ENCODE measurements around the gene FAAP24. TPM values are rescaled to one million over a fixed set of nuclear protein-coding genes. Genes with fewer than 3 reads are reported as not detected.
"Not testable (repeated sequence)": the region's sequence is repeated elsewhere in the genome, so short reads cannot be mapped to it uniquely, and the experiment has no call there.

Gene FAAP24
- total and polyA plus RNA-seq, 7 experiments from 2014 or later = 0.71 to 7.2 (median 2.5) TPM

DNA sequence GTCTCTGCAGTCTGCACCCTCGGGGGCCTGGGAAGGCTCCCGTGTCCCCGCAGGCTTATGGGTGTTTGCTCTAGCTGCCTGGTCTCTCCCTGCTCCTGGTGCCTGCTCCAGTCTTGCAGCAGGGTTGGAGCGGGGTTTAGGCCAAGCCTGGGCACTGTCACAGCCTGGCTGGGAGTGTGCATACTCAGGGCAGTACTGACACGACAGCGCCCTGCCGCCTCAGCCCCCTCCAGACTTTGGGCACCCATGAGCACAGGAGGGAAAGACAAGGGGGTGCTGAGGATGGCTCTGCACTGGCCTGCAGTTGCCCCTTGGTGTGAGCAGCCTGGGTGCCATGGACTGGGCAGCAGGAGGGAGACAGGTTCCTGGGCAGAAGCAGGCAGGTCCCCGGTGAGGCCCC lies 36.0 kb upstream of the FAAP24 start:
- no peak overlapping the region for H3K27ac Mint-ChIP-seq
- Histone ChIP-seq H3K27me3 (ENCODE audit: control insufficient read depth in 2 of 2, insufficient read depth in 2 of 2, low read length in 2 of 2) (no peaks in the 10 kb centered on the region), H3K27ac (ENCODE audit: low read depth, low read length) (no peak overlapping the region), H3K9me3 (ENCODE audit: control insufficient read depth in 2 of 3, low read length in 3 of 3) (no peaks in the 10 kb centered on the region), H3K4me3 (ENCODE audit: low read length) (no peak overlapping the region), H3K36me3 (ENCODE audit: control insufficient read depth in 2 of 3, insufficient read depth in 3 of 3, low read length in 3 of 3) (peaks cover 0 to 22% (median 0%) of the 10 kb centered on the region in 3 experiments), H3K4me1 (ENCODE audit: control insufficient read depth in 2 of 2, insufficient read depth in 2 of 2, low read length in 2 of 2) (no peaks in the 10 kb centered on the region)
- no peak overlapping the region for H3K4me3 Mint-ChIP-seq
- ChIA-PET CTCF (no interaction called here), POLR2A (no interaction called here)
- ATAC-seq (no peak), DNase-seq (no peak)
- H3K9me3 Mint-ChIP-seq = no peaks in the 10 kb centered on the region
- H3K27me3 Mint-ChIP-seq = no peaks in the 10 kb centered on the region
- intact Hi-C loops (cut with micrococcal nuclease) = no loop called here
- no peaks in the 10 kb centered on the region for H3K4me1 Mint-ChIP-seq
- H3K36me3 Mint-ChIP-seq = peaks cover 8 to 44% (median 41%) of the 10 kb centered on the region in 5 donors

DNA sequence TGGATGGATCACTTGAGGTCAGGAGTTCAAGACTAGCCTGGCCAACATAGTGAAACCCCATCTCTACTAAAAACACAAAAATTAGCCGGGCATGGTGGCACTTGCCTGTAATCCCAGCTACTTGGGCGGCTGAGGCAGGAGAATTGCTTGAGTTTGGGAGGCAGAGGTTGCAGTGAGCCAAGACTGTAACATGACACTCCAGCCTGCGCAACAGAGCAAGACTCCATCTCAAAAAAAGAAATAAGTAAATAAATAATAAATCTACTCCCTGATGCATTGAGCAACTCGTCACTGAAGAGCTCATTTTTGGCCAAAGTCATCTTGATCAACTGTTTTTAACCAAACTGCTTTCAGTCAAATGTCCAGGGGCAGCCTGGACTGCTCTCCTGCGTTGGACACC lies 30.8 kb upstream of the FAAP24 start:
- H3K4me1 Mint-ChIP-seq; intact Hi-C loops (cut with micrococcal nuclease): not testable (repeated sequence)

DNA sequence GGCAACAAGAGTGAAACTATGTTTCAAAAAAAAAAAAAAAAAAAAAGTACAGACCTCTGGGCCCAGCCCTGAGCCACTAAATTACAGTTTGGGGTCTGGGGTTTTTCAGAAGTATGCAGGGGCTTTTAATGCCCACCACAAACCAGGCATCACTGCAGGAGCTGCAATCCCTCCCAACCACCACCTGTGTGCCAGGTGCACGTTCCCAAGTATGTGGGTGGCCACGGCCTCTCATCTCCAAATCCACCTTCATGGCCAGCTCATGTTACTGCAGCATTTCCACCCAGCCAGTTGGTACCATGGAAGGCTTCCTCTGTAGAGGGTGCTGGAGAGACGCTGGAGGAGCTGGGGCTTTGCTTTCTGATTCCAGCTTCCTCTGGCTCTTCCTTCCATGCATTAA lies 26.8 kb upstream of the FAAP24 start:
- no peak overlapping the region for H3K4me3 ChIP-seq (ENCODE audit: low read length)
- ChIA-PET POLR2A (interaction anchor here (0.7 kb wide), 1 partner anchor 11 kb away, joined by 3 read pairs; no protein-coding TSS in a partner anchor), CTCF (no interaction called here)
- Mint-ChIP-seq H3K4me3 (no peak overlapping the region), H3K36me3 (peaks cover 10 to 74% (median 50%) of the 10 kb centered on the region in 5 donors), H3K27ac (no peak overlapping the region), H3K9me3 (peaks cover 0 to 6% (median 0%) of the 10 kb centered on the region in 11 donors), H3K27me3 (no peaks in the 10 kb centered on the region), H3K4me1 (peaks cover 0 to 4% (median 0%) of the 10 kb centered on the region in 7 donors)
- H3K36me3 ChIP-seq (ENCODE audit: control insufficient read depth in 2 of 3, insufficient read depth in 3 of 3, low read length in 3 of 3) = peaks cover 0 to 53% (median 8%) of the 10 kb centered on the region in 3 experiments
- ATAC-seq (no peak), DNase-seq (no peak)
- no peaks in the 10 kb centered on the region for H3K4me1 ChIP-seq (ENCODE audit: control insufficient read depth in 2 of 2, insufficient read depth in 2 of 2, low read length in 2 of 2)
- no peak overlapping the region for H3K27ac ChIP-seq (ENCODE audit: low read depth, low read length)
- H3K9me3 ChIP-seq (ENCODE audit: control insufficient read depth in 2 of 3, low read length in 3 of 3) = no peaks in the 10 kb centered on the region
- H3K27me3 ChIP-seq (ENCODE audit: control insufficient read depth in 2 of 2, insufficient read depth in 2 of 2, low read length in 2 of 2) = no peaks in the 10 kb centered on the region
- intact Hi-C loops (cut with micrococcal nuclease) = no loop called here

More for the DNA sequence above, 30.8 kb upstream of the FAAP24 start:
- H3K27ac ChIP-seq (ENCODE audit: low read depth, low read length); H3K4me3 ChIP-seq (ENCODE audit: low read length); H3K9me3 Mint-ChIP-seq; H3K27me3 ChIP-seq (ENCODE audit: control insufficient read depth in 2 of 2, insufficient read depth in 2 of 2, low read length in 2 of 2); ATAC-seq; H3K4me3 Mint-ChIP-seq; POLR2A ChIA-PET; H3K27me3 Mint-ChIP-seq; H3K9me3 ChIP-seq (ENCODE audit: control insufficient read depth in 2 of 3, low read length in 3 of 3); H3K4me1 ChIP-seq (ENCODE audit: control insufficient read depth in 2 of 2, insufficient read depth in 2 of 2, low read length in 2 of 2); H3K27ac Mint-ChIP-seq; DNase-seq: not testable (repeated sequence)
- H3K36me3 Mint-ChIP-seq = peaks cover 5 to 54% (median 44%) of the 10 kb centered on the region in 5 donors
- CTCF ChIA-PET = interaction anchor here (0.6 kb wide), 1 partner anchor 20 kb away, joined by 3 read pairs; no protein-coding TSS in a partner anchor
- H3K36me3 ChIP-seq (ENCODE audit: control insufficient read depth in 2 of 3, insufficient read depth in 3 of 3, low read length in 3 of 3) = peaks cover 0 to 35% (median 5%) of the 10 kb centered on the region in 3 experiments

DNA sequence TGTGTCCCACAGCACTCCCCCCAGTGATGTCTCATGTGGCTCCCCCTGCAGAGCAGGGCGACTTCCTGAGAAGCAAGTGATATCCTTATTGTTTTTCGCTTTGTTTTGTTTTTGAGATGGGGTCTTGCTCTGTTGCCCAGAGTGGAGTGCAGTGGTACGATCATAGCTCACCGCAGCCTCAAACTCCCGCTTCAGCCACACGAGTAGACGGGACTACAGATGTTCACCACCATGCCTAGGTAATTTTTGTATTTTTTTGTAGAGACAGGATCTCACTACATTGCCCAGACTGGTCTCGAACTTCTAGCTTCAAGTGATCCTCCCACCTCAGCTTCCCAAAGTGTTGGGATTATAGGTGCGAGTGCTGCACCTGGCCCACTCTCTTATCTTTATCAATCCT lies 5.3 kb upstream of the FAAP24 start:
- no peak for ATAC-seq
- H3K4me1 Mint-ChIP-seq = peaks cover 8 to 20% (median 11%) of the 10 kb centered on the region in 7 donors
- Histone ChIP-seq H3K27ac (ENCODE audit: low read depth, low read length) (no peak overlapping the region), H3K27me3 (ENCODE audit: control insufficient read depth in 2 of 2, insufficient read depth in 2 of 2, low read length in 2 of 2) (no peaks in the 10 kb centered on the region), H3K4me1 (ENCODE audit: control insufficient read depth in 2 of 2, insufficient read depth in 2 of 2, low read length in 2 of 2) (peaks cover 0 to 5% of the 10 kb centered on the region in 2 donors), H3K36me3 (ENCODE audit: control insufficient read depth in 2 of 3, insufficient read depth in 3 of 3, low read length in 3 of 3) (peaks cover 0 to 19% (median 0%) of the 10 kb centered on the region in 3 experiments), H3K9me3 (ENCODE audit: control insufficient read depth in 2 of 3, low read length in 3 of 3) (no peaks in the 10 kb centered on the region), H3K4me3 (ENCODE audit: low read length) (no peak overlapping the region)
- H3K9me3 Mint-ChIP-seq = peaks cover 0 to 3% (median 0%) of the 10 kb centered on the region in 11 donors
- peaks cover 5 to 39% (median 11%) of the 10 kb centered on the region in 5 donors for H3K36me3 Mint-ChIP-seq
- intact Hi-C loops (cut with micrococcal nuclease) = no loop called here
- no peak overlapping the region for H3K4me3 Mint-ChIP-seq
- H3K27me3 Mint-ChIP-seq = no peaks in the 10 kb centered on the region
- POLR2A ChIA-PET = no interaction called here
- H3K27ac Mint-ChIP-seq = no peak overlapping the region
- CTCF ChIA-PET = no interaction called here
- DNase-seq = no peak

DNA sequence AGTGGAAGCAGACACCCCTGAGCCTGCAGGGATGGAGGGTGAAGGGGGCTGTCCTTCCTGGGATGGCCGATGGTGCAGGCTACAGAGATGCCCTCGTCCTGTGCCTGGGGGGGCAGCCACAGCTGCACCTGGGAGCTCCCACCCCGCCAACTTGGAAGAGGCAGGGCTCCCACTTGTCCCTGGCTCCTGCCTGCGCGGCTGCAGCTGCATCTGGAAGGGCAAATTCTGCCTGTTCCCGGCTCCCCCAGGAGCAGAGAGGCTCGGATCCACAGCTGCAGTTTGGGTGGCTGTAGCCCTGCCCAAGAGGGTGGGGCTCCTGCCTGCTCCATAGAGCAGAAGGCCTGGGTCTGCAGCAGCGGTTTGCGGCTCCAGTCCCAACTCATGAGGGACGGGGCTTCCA lies 2.5 kb upstream of the FAAP24 start:
- Histone ChIP-seq H3K9me3 (ENCODE audit: control insufficient read depth in 2 of 3, low read length in 3 of 3) (no peaks in the 10 kb centered on the region), H3K36me3 (ENCODE audit: control insufficient read depth in 2 of 3, insufficient read depth in 3 of 3, low read length in 3 of 3) (peaks cover 0 to 3% (median 0%) of the 10 kb centered on the region in 3 experiments), H3K4me3 (ENCODE audit: low read length) (no peak overlapping the region), H3K27ac (ENCODE audit: low read depth, low read length) (no peak overlapping the region), H3K27me3 (ENCODE audit: control insufficient read depth in 2 of 2, insufficient read depth in 2 of 2, low read length in 2 of 2) (no peaks in the 10 kb centered on the region), H3K4me1 (ENCODE audit: control insufficient read depth in 2 of 2, insufficient read depth in 2 of 2, low read length in 2 of 2) (peaks cover 0 to 5% of the 10 kb centered on the region in 2 donors)
- no peak for ATAC-seq
- CTCF ChIA-PET = interaction anchor here (0.6 kb wide), 1 partner anchor 134 kb away, joined by 4 read pairs; no protein-coding TSS in a partner anchor
- H3K4me1 Mint-ChIP-seq = peaks cover 14 to 21% (median 15%) of the 10 kb centered on the region in 7 donors
- DNase-seq = no peak
- H3K27me3 Mint-ChIP-seq = no peaks in the 10 kb centered on the region
- peaks cover 0 to 14% (median under 1%) of the 10 kb centered on the region in 5 donors for H3K36me3 Mint-ChIP-seq
- intact Hi-C loops (cut with micrococcal nuclease) = no loop called here
- POLR2A ChIA-PET = no interaction called here
- peaks cover 0 to 5% (median 0%) of the 10 kb centered on the region in 11 donors for H3K9me3 Mint-ChIP-seq
- no peak overlapping the region for H3K27ac Mint-ChIP-seq
- peak overlapping the region in 2 of 10 donors; percentile 16 to 62 for H3K4me3 Mint-ChIP-seq

DNA sequence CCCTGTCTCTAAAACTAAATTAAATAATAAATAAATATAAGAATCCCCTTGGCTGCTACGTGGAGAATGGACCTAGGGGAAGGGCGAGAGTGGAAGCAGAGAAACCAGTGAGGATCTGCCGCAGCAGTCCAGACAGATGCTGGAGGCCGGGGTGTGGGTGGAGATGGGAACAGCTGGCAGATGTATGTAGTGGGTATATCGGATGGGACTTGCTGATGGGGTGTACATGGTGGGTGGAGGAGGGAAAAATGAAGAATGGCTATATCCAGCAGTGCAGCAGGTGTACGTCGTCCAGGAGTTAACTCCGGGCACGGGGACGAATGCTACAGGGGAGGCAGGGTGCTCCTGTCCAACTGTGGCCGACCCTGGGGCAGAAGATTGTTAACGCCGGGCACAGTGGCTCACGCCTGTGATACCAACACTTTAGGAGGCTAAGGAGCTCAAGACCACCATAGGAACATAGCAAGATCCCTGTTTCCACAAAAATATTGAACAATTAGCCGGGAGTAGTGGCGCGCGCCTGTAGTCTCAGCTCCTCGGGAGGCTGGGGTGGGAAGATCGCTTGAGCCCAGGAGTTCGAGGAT lies 938 bp upstream of the FAAP24 start:
- intact Hi-C loops (cut with micrococcal nuclease) = loop anchor here (1.0 to 10.0 kb wide), 5 partner anchors 176 to 564 kb away; partner anchors contain the start of genes PDCD5 (in 2 of the 2), CEBPG (in 1 of the 2) and DPY19L3 (in 1 of the 2)
- H3K9me3 ChIP-seq (ENCODE audit: control insufficient read depth in 2 of 3, low read length in 3 of 3) = no peaks in the 10 kb centered on the region
- H3K36me3 Mint-ChIP-seq = peaks cover 0 to 13% (median 4%) of the 10 kb centered on the region in 5 donors
- H3K4me1 ChIP-seq (ENCODE audit: control insufficient read depth in 2 of 2, insufficient read depth in 2 of 2, low read length in 2 of 2) = peaks cover 0 to 5% of the 10 kb centered on the region in 2 donors
- peak overlapping the region in 7 of 9 donors; percentile 17 to 97 (median 97) for H3K27ac Mint-ChIP-seq
- DNase-seq (no peak), ATAC-seq (no peak)
- POLR2A ChIA-PET = interaction anchor here (0.9 to 3.0 kb wide), 5 partner anchors 110 to 390 kb away, joined by 3 to 13 read pairs (median 4); partner anchors contain the start of genes GPATCH1, NUDT19 and PDCD5
- peaks cover 14 to 23% (median 18%) of the 10 kb centered on the region in 7 donors for H3K4me1 Mint-ChIP-seq
- H3K27ac ChIP-seq (ENCODE audit: low read depth, low read length) = peak overlapping the region; percentile 70
- H3K27me3 Mint-ChIP-seq = no peaks in the 10 kb centered on the region
- H3K36me3 ChIP-seq (ENCODE audit: control insufficient read depth in 2 of 3, insufficient read depth in 3 of 3, low read length in 3 of 3) = peaks cover 0 to 3% (median 0%) of the 10 kb centered on the region in 3 experiments
- peaks cover 0 to 5% (median 0%) of the 10 kb centered on the region in 11 donors for H3K9me3 Mint-ChIP-seq
- H3K4me3 ChIP-seq (ENCODE audit: low read length) = peak overlapping the region; percentile 78
- CTCF ChIA-PET = interaction anchor here (0.6 kb wide), 1 partner anchor 16 kb away, joined by 3 read pairs; no protein-coding TSS in a partner anchor
- H3K4me3 Mint-ChIP-seq = peak overlapping the region; percentile 96 to 100 (median 99)
- no peaks in the 10 kb centered on the region for H3K27me3 ChIP-seq (ENCODE audit: control insufficient read depth in 2 of 2, insufficient read depth in 2 of 2, low read length in 2 of 2)
